Brain pericyte (primary cell): ENCODE results near the gene CCDC6.
"Not testable (repeated sequence)": the region's sequence is repeated elsewhere in the genome, so short reads cannot be mapped to it uniquely, and the experiment has no call there.

Experiments
- DNase-seq: peaks from one replicate; pipeline ENCODE4 v3.0.0-alpha.2; 2012; ENCODE audit warnings: low read depth, low spot score

The CCDC6 gene

DNA sequence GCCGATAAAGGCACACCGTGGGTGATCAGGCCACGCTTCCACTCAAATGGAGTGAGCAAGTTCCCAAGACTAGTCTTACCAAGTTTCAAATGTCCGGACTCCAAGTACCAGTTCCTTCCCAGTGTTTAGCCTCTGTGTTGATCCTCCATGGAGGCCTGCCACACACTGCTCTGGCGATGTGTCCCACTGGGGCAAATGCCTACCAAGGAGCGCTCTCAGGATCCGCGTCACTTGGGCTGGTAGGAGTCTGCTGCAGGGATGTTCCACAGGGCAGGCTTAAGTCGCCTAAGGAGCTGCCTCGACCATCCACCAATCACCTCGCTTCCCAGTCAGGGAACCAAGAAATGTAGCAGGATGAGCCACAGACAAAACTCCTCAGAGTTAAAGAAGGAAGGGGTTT, 135.7 kb downstream of the CCDC6 start:
- DNase-seq = no peak

DNA sequence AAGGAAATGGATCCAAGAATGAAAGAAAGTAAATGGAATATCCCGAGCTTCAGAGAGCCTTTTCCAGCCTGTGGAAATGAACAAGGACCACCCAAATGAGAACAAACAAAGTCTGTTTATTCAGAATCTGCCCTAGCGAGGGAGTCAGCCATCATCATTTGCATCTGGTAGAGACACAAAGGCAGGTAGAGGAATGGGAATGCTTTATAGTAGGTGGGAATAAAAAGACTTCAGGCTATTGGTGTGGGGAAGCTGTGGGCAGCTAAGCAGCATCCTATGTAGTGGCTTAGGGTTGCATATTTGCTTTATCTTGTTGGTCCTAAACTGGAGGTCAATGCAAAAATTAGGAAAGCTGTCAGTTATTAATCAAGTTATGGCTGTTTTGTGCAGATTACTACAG, 143.9 kb downstream of the CCDC6 start:
- no peak for DNase-seq

DNA sequence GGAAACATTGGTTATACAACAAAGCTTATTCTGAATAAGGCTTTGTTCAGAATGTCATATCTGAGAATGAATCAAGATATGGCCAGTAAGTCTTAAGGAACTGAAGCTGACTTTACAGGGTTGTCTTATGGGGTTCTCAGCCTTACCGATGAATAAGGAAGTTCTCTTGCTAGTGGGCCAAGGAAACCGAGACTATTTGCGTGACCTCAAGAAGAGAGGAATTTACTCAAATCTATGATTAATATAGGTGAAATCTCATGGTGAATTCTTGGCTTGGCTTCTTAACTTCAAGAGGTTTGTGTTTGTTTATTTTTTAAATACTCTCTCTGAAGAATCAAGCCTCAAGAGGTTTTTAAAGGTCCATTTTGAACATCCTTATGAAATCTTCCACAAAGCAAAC, 148.4 kb downstream of the CCDC6 start:
- no peak for DNase-seq

DNA sequence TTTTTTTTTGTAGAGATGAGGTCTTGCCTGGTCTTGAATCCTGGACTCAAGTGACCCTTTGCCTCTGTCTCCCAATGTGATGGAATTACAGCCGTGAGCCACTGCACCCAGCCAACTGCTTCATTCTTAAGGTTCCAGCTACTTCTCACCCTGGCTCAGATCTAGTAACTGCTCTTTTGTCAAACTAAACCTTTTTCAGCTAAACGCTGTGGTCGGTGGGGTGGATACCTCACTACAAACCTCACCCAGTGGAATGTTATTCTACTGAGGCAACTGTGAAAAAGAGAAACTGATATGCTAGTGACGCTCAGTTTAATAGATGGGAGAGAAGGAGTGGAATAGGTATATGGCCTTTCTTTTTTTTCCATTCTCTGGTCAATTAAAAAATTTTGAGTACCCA, 151.4 kb downstream of the CCDC6 start:
- DNase-seq = no peak

DNA sequence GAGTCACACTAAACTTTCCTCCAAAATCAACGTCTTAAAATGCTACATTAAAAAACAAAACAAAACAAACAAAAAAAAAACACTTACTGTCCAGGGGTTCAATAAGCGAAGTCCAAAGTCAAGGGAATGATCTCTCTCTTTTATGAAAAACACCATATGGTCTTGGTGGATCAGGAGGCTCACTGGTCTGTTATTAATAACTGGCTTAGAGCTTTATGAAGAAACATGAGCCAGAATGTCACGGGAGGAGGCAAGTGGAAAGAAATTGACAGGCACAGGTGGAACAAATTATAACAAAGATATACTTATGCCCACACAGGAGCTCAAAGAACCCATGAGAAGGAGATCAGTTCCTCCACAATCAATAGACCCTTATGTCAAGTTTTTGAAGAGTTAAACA, 153.1 kb downstream of the CCDC6 start, which contains the start of gene MRLN:
Gene MRLN, minus strand, starts transcription at position 189 of the 400 bp plus-strand sequence.
- DNase-seq = no peak

DNA sequence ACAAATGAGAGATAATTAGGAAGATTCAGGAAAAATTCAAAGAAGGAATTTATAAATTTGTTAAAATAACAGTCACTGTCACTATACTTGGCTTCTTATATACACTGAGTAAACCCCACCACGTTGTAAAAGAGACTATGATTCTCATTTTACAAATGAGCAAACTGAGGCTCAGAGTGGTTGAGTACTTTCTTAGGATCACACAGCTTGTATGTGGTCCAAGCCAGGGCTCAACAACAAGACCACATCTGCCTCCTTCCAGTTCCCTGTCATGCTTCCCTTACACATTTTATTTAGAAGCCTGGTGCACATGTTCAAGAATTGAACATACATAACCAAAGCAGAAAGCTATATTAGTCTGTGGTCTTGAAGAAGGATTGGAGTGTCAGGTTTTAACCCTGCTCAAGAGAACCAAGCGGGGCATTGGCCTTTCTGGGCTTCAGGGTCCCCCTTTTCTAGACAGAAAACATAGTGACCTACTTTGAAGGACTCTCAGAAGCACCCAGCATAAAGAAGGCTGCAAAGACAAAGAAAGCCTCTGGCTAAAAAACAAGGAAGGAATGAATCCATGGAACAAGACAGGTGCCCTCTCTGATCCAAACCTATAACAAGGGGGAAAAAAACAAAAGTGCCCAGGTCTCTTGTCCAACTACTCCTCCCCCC, 153.9 kb downstream of the CCDC6 start:
- DNase-seq = no peak

DNA sequence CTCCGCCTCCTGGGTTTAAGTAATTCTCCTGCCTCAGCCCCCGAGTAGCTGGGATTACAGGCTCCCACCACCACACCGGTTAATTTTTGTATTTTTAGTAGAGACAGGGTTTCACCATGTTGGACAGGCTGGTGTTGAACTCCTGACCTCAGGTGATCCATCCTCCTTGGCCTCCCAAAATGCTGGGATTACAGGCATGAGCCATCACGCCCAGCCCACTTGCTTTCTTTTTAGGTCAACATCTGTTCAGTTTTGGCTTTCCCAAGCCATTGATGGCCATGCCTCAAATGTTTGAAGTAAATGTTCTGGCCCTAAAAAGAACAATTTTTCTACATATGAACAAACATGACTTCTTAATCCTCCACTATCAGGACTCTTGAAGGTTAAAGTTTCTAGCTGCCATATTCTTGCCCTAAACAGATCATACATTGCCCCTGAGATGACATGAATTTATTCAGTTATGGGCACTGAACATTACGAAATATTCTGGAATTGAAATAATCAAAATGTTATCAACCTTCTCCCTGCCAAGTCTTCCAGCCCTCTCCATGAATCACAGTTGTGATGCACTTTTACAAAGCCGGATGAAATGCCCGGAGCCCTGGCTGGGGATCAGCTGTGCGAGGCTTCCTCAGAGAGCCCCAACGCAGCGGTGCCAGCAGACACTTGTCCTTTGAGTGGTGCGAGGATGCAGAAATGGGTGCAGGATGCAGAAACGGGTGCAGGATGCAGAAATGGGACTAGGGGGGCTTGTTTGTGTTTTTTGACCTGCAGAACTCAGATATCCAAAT, 156.0 kb downstream of the CCDC6 start:
- DNase-seq = no peak

DNA sequence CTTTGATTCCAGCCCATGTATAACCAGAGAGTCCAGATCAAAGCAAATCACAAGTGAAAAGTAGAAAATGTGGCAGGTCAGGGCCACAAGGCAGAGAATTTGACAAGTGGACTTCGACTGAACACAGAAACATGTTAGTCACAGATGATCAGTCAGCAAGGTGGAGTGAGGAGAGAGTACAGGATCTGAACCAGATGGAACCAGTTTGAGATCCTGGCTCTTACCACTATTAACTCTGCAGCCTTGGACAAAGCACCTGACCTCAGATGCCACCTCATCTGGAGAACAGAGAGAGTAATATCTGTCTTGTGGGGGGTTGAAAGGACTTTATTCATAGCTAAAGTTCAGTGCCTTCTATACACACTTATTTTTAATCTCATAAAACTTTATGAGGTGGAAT, 157.5 kb downstream of the CCDC6 start:
- no peak for DNase-seq

DNA sequence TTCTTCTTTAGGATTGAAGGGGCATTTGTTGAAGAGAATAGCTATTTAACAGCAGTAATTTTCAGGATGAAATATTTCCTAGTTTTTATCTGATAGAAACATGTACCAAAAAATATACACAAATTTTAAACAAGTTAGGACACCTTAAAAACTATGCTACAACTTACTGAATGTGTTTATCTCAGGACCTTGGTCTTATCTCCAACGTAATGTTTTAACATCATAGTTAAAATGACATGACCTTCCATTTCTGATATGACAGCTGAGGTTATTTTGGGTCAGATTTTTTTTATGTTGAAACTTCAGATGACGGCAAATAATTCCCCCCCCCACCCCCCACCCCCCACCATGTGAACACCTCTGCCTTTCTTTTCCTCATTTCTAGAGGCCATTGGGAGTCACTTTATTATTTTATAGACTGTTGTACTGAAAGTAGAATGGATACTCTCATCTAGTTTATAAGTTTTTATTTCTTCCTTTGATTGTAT, 161.1 kb downstream of the CCDC6 start:
- DNase-seq = no peak

DNA sequence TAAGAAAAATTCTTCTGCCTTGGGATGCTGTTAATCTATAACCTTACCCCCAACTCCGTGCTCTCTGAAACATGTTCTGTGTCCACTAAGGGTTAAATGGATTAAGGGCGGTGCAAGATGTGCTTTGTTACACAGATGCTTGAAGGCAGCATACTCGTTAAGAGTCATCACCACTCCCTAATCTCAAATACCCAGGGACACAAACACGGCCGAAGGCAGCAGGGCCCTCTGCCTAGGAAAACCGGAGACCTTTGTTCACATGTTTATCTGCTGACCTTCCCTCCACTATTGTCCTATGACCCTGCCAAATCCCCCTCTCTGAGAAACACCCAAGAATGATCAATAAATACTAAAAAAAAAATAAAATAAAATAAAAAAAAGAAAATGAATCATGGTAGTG, 161.6 kb downstream of the CCDC6 start:
- DNase-seq = not testable (repeated sequence)

DNA sequence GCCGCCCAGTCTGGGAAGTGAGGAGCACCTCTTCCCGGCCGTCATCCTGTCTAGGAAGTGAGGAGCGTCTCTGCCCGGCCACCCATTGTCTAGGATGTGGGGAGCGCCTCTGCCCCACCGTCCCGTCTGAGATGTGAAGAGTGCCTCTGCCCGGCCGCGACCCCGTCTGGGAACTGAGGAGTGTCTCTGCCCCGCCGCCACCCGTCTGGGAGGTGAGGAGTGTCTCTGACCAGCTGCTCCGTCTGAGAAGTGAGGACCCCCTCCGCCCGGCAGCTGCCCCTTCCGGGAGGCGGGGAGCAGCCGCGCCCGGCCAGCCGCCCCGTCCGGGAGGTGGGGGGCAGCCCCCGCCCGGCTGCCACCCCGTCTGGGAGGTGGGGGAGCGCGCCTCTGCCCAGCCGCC, 162.2 kb downstream of the CCDC6 start:
- not testable (repeated sequence) for DNase-seq

DNA sequence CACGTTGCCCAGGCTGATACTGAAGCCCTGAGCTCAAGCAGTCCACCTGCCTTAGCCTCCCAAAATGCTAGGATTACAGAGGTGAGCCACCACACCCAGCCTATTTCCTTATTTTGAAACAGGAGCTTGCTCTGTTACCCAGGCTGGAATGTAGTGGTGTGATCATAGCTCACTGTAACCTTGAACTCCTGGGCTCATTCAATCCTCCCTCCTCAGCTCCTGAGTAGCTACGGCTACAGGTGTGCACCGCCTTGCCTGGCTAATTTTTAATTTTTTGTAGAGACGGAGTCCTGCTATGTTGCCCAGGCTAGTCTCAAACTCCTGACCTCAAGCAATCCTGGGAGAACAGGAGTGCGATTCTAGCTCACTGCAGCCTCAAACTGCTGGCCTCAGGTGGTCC, 164.8 kb downstream of the CCDC6 start:
- no peak for DNase-seq

DNA sequence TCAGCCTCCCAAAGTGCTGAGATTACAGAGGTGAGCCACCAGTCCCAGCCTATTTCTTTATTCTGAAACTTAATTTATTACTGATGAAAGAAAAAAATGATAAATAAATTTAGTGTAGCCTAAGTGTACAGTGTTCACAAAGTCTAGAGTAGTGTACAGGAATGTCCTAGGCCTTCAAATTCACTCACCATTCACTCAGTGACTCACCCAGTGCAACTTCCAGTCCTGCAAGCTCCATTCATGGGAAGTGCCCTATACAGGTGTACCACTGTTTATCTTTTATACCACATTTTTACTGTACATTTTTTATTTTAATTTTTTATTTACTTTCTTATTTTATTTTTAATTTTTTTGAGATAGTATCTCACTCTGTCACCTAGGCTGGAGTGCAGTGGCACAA, 165.3 kb downstream of the CCDC6 start:
- no peak for DNase-seq
